Neural cell (in vitro differentiated cells): ENCODE results near the gene SPON1.

Source experiments
- EP300 ChIP-seq: fragments of 450-650 bp; conservative IDR thresholded peaks from 2 replicates; pipeline ENCODE4 v1.6.1; 2014; ENCODE audit warnings: antibody characterized with exemption, mild to moderate bottlenecking, moderate library complexity; ENCODE audit not compliant: poor library complexity, severe bottlenecking
- RAD21 ChIP-seq: fragments of 450-650 bp; conservative IDR thresholded peaks from 2 replicates; pipeline ENCODE4 v1.6.1; 2014; ENCODE audit warnings: antibody characterized with exemption, mild to moderate bottlenecking, moderate library complexity
- TF ChIP-seq, protein P1 (sequence below): fragments of 450-650 bp; IDR thresholded peaks from 2 replicates; pipeline ENCODE4 v1.5.1; 2014; ENCODE audit warnings: antibody characterized with exemption, mild to moderate bottlenecking, moderate library complexity; ENCODE audit not compliant: poor library complexity, severe bottlenecking

- TF ChIP-seq EP300 (no peak), RAD21 (no peak)
- TF ChIP-seq, protein P1, sequence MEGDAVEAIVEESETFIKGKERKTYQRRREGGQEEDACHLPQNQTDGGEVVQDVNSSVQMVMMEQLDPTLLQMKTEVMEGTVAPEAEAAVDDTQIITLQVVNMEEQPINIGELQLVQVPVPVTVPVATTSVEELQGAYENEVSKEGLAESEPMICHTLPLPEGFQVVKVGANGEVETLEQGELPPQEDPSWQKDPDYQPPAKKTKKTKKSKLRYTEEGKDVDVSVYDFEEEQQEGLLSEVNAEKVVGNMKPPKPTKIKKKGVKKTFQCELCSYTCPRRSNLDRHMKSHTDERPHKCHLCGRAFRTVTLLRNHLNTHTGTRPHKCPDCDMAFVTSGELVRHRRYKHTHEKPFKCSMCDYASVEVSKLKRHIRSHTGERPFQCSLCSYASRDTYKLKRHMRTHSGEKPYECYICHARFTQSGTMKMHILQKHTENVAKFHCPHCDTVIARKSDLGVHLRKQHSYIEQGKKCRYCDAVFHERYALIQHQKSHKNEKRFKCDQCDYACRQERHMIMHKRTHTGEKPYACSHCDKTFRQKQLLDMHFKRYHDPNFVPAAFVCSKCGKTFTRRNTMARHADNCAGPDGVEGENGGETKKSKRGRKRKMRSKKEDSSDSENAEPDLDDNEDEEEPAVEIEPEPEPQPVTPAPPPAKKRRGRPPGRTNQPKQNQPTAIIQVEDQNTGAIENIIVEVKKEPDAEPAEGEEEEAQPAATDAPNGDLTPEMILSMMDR = peak; percentile 35
These were observed 836 bp downstream of the SPON1 start for GRCh38 chr11:13963169-13963948.
